ENCODE results near the gene GHSR. TPM values are rescaled to one million over a fixed set of nuclear protein-coding genes. Genes with fewer than 3 reads are reported as not detected.

Gene GHSR
- total RNA-seq, 2 experiments from 2014 or later = not detected

- CTCF ChIA-PET (ENCODE audit: unreplicated experiment) = no interaction called here
- POLR2A ChIA-PET = no interaction called here
- Histone ChIP-seq H3K4me2 (ENCODE audit: low read length) (no peak overlapping the region), H3K79me2 (ENCODE audit: insufficient read depth, low read depth, low read length) (no peaks in the 10 kb centered on the region), H3K9me3 (ENCODE audit: low read length) (no peaks in the 10 kb centered on the region), H2AFZ (ENCODE audit: low read length) (no peak overlapping the region), H3K9me2 (ENCODE audit: insufficient read depth, low read length) (no peaks in the 10 kb centered on the region), H3K4me3 (ENCODE audit: low read depth, low read length, poor library complexity, severe bottlenecking) (no peak overlapping the region), H3K27ac (ENCODE audit: low read depth, low read length, poor library complexity, severe bottlenecking) (no peak overlapping the region), H3K36me3 (ENCODE audit: insufficient read depth, low read length) (no peaks in the 10 kb centered on the region), H4K20me1 (ENCODE audit: insufficient read depth, low read length) (no peaks in the 10 kb centered on the region), H3K4me1 (ENCODE audit: insufficient read depth, low read length, poor library complexity, severe bottlenecking) (no peaks in the 10 kb centered on the region)
- TF ChIP-seq CTCF (conservative IDR thresholded peaks at IDR 0.05; ENCODE audit: low read length) = no peak
- TF ChIP-seq EZH2phosphoT487 (IDR thresholded peaks at IDR 0.05; ENCODE audit: borderline replicate concordance, low read depth, low read length) = no peak
- no peak for DNase-seq (ENCODE audit: low spot score)
- intact Hi-C loops (cut with micrococcal nuclease; ENCODE audit: unreplicated experiment) = no loop called here
- BruUV-seq (replicated peaks) = no TSS peak
Observed at GRCh38 chr3:172438186-172438585, 10.1 kb downstream of the GHSR start.

- POLR2A ChIA-PET = no interaction called here
- CTCF ChIA-PET (ENCODE audit: unreplicated experiment) = no interaction called here
- no peak for TF ChIP-seq CTCF (conservative IDR thresholded peaks at IDR 0.05; ENCODE audit: low read length)
- TF ChIP-seq EZH2phosphoT487 (IDR thresholded peaks at IDR 0.05; ENCODE audit: borderline replicate concordance, low read depth, low read length) = no peak
- no peak overlapping the region for H3K27ac ChIP-seq (ENCODE audit: low read depth, low read length, poor library complexity, severe bottlenecking)
- no peak overlapping the region for H2AFZ ChIP-seq (ENCODE audit: low read length)
- H3K36me3 ChIP-seq (ENCODE audit: insufficient read depth, low read length) = no peaks in the 10 kb centered on the region
- intact Hi-C loops (cut with micrococcal nuclease; ENCODE audit: unreplicated experiment) = no loop called here
- H3K4me2 ChIP-seq (ENCODE audit: low read length) = no peak overlapping the region
- no peaks in the 10 kb centered on the region for H3K9me3 ChIP-seq (ENCODE audit: low read length)
- no peaks in the 10 kb centered on the region for H3K4me1 ChIP-seq (ENCODE audit: insufficient read depth, low read length, poor library complexity, severe bottlenecking)
- no peaks in the 10 kb centered on the region for H3K79me2 ChIP-seq (ENCODE audit: insufficient read depth, low read depth, low read length)
- BruUV-seq (replicated peaks) = no TSS peak
- no peaks in the 10 kb centered on the region for H4K20me1 ChIP-seq (ENCODE audit: insufficient read depth, low read length)
- no peak overlapping the region for H3K4me3 ChIP-seq (ENCODE audit: low read depth, low read length, poor library complexity, severe bottlenecking)
- no peaks in the 10 kb centered on the region for H3K9me2 ChIP-seq (ENCODE audit: insufficient read depth, low read length)
- DNase-seq (ENCODE audit: low spot score) = no peak
Observed at GRCh38 chr3:172437713-172438112, 10.5 kb downstream of the GHSR start.

- POLR2A ChIA-PET = no interaction called here
- no peaks in the 10 kb centered on the region for H3K36me3 ChIP-seq (ENCODE audit: insufficient read depth, low read length)
- DNase-seq (ENCODE audit: low spot score) = no peak
- H3K79me2 ChIP-seq (ENCODE audit: insufficient read depth, low read depth, low read length) = no peaks in the 10 kb centered on the region
- no peak overlapping the region for H3K4me2 ChIP-seq (ENCODE audit: low read length)
- no peak overlapping the region for H2AFZ ChIP-seq (ENCODE audit: low read length)
- no peaks in the 10 kb centered on the region for H3K4me1 ChIP-seq (ENCODE audit: insufficient read depth, low read length, poor library complexity, severe bottlenecking)
- H3K4me3 ChIP-seq (ENCODE audit: low read depth, low read length, poor library complexity, severe bottlenecking) = no peak overlapping the region
- H3K27ac ChIP-seq (ENCODE audit: low read depth, low read length, poor library complexity, severe bottlenecking) = no peak overlapping the region
- H4K20me1 ChIP-seq (ENCODE audit: insufficient read depth, low read length) = no peaks in the 10 kb centered on the region
- H3K9me2 ChIP-seq (ENCODE audit: insufficient read depth, low read length) = no peaks in the 10 kb centered on the region
- CTCF ChIA-PET (ENCODE audit: unreplicated experiment) = no interaction called here
- TF ChIP-seq EZH2phosphoT487 (IDR thresholded peaks at IDR 0.05; ENCODE audit: borderline replicate concordance, low read depth, low read length) (no peak), CTCF (conservative IDR thresholded peaks at IDR 0.05; ENCODE audit: low read length) (no peak)
- BruUV-seq (replicated peaks) = no TSS peak
- intact Hi-C loops (cut with micrococcal nuclease; ENCODE audit: unreplicated experiment) = no loop called here
- H3K9me3 ChIP-seq (ENCODE audit: low read length) = no peaks in the 10 kb centered on the region
Observed at GRCh38 chr3:172415323-172415722, 32.9 kb downstream of the GHSR start.

Measured in OCI-LY7 (cell line).